Measurements from ENCODE around the gene MFSD6L.

MFSD6L gene

GRCh38 chr17:8791910-8792270 is 7.3 kb downstream of the MFSD6L start:
- DNase-seq: no peak

- no peak for DNase-seq
These were observed 7.8 kb downstream of the MFSD6L start for GRCh38 chr17:8791248-8791909.

GRCh38 chr17:8789743-8790142 is 9.4 kb downstream of the MFSD6L start:
- no peak for DNase-seq

GRCh38 chr17:8788998-8789397 is 10.2 kb downstream of the MFSD6L start:
- DNase-seq: no peak

GRCh38 chr17:8785547-8786413 is 13.4 kb downstream of the MFSD6L start:
- DNase-seq: peak; percentile 42 to 60

GRCh38 chr17:8782176-8782575 is 17.0 kb downstream of the MFSD6L start:
- DNase-seq: no peak

GRCh38 chr17:8781776-8782175 is 17.4 kb downstream of the MFSD6L start:
- no peak for DNase-seq

- DNase-seq: no peak
These were observed 22.3 kb downstream of the MFSD6L start for GRCh38 chr17:8776881-8777280.

- no peak for DNase-seq
These were observed 22.9 kb downstream of the MFSD6L start for GRCh38 chr17:8776248-8776647.

GRCh38 chr17:8766731-8767130 is 32.4 kb downstream of the MFSD6L start:
- no peak for DNase-seq

- DNase-seq: no peak
These were observed 37.2 kb downstream of the MFSD6L start for GRCh38 chr17:8762012-8762411.

- no peak for DNase-seq
These were observed 41.0 kb downstream of the MFSD6L start, which contains the start of gene SPDYE4 for GRCh38 chr17:8758137-8758596. Gene SPDYE4 (minus strand): TSS chr17:8758546. CDS start chr17:8758382, 164 bp downstream.

- DNase-seq: no peak
These were observed 42.0 kb downstream of the MFSD6L start for GRCh38 chr17:8757189-8757588.

- DNase-seq: no peak
These were observed 43.4 kb downstream of the MFSD6L start for GRCh38 chr17:8755590-8756255.

GRCh38 chr17:8754890-8755289 is 44.3 kb downstream of the MFSD6L start:
- DNase-seq: no peak

GRCh38 chr17:8753976-8754440 is 45.2 kb downstream of the MFSD6L start:
- DNase-seq: no peak

GRCh38 chr17:8753136-8753975 is 45.8 kb downstream of the MFSD6L start:
- no peak for DNase-seq

- no peak for DNase-seq
These were observed 49.5 kb downstream of the MFSD6L start for GRCh38 chr17:8749616-8750015.

GRCh38 chr17:8747742-8748141 is 51.4 kb downstream of the MFSD6L start:
- DNase-seq: no peak

Measured in stimulated activated CD4-positive, alpha-beta T cell treated with anti-CD3 and anti-CD28 coated beads, Interleukin-4, amount 100 ng/mL, for 4 hours (primary cell).